GM11168 (cell line): ENCODE results near the gene AGAP1.
"Not testable (repeated sequence)": the region's sequence is repeated elsewhere in the genome, so short reads cannot be mapped to it uniquely, and the experiment has no call there.

Experiments used
- in situ Hi-C: fragments of 300-500 bp; cut with MboI; formaldehyde crosslinking; loops from one replicate; pipeline ENCODE4 v1.12.0; 2022; ENCODE audit warnings: low sequenced_read_pairs; ENCODE audit not compliant: unreplicated experiment

AGAP1 gene

DNA sequence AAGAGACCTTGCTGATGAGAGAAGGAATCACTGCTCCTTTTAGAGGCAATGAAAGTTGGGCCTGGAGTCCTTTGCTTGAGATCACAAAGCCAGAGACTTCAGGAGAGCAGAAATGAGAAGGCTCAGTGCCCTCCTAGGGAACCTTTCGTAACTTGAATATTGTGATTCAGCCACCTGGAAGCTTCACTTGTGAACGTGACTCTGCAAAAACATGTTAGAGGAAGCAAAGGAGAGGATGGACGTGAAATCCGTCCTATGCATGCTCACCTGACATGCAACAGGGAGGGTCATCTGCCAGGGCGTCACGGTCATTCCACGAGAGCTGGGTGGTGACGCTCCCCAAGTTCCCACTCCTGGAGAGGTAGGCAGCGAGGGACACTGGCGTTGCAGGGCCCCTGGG lies 243.6 kb downstream of the AGAP1 start:
- in situ Hi-C loops = no loop called here

DNA sequence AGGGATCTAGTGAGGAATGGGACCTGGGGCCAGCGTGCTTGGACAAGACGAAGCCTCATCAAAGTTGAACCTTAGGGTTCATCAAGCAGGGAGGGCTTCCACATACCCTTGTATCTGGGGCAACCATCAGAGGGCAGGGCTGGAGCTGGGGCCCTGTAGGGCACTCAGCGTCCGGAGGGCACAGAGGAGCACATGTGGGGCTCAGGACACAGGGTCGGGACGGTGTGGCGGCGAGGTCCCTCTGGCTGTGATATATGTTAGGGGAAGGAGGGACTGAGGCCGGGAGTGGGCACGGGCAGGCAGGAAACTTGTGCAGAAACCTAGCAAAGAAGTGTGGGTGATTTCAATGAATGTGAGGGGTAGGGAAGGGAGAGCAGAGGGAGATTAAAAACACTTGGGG lies 244.0 kb downstream of the AGAP1 start:
- in situ Hi-C loops = no loop called here

DNA sequence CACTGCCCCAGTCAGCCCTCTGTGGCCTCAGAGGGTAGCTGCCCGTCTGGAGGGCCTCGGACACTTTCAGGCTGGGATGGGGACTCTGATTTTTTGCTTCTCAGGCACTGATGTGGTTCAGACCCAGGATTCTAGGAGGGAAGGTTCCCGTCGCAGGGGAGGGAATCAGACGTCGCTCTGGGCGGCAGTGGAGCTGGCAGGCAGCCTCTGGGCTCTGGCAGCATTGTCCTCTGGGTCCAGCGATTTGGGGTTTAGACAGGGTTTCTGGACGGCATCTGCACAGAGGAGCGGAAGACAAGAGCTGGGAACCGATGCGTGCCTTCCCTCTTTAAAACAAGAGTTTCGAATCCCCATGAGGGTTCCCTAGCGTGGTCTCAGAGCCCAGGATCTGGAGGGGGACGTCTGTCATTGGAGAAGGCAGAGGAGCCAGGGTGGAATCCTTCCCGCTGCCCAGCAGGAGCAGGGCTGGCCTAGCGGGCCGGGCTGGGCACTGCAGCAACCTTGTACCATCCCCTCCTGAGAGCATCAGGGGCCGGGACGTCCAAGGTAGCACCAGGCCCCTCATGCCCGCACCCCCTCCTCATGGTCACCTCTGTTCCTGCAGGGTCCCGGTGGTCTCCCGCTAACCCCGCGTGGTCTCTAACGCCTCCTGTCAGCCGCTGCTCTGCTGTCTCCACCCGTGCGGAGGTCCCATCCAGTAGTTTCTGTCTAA lies 246.0 kb downstream of the AGAP1 start:
- in situ Hi-C loops = no loop called here

DNA sequence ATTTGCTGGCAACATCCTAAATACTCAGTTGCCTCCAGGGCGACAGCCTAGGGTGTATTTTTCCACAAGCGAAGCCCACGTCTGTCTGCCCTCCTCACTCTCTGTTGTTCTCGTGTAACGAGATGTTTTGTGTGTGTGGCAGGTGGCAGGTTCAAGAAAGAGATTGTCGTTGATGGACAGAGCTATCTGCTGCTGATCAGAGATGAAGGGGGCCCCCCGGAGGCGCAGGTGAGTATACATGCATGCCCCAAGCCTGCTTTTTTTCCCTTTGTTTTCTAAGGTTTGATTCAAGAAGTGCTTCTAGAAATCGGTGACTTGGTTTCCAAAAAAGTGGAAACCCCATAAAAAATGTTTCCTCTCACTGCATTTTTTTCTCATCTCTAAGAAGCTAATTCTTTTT lies 247.0 kb downstream of the AGAP1 start:
- in situ Hi-C loops = no loop called here

DNA sequence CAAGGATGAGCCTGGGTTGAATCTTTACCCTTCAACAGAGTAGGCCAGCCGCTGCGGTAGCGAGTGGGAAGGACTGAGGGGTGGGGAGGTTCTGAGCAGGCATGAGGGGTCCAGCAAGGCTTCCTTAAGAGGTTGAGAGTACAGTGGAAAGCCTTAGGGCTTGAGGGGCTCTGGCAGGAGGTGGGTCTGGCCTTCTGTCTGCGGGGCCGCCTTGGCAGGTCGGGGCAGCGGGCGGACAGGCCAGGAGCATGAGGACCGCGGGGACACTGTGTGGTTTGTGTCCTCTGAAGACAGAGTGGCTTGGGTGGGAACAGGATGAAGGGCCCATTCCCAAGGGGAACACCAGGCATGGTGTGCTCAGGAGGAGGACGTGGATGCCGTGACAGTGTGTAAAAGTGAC lies 250.3 kb downstream of the AGAP1 start:
- in situ Hi-C loops = no loop called here

DNA sequence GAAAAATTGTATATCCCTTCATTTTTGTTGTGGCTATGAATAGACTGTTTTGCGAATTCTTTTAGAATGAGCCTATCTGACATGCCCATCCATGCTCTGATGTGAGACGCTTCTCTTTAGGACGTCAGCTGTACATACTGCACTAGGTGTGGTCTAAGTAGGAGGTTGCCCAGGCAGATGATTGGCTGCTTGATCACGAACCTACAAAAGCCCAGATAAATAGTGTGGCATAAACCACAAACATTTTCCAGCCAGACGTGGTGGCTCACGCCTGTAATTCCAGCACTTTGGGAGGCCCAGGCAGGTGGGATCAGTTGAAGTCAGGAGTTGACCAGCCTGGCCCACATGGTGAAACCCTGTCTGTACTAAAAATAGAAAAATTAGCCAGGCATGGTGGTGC lies 251.8 kb downstream of the AGAP1 start:
- in situ Hi-C loops = no loop called here

- in situ Hi-C loops = no loop called here
Observed at GRCh38 chr2:235746257-235746934, 252.6 kb downstream of the AGAP1 start.

- in situ Hi-C loops = no loop called here
Observed at GRCh38 chr2:235747001-235747785, 253.3 kb downstream of the AGAP1 start.

GRCh38 chr2:235747786-235748091 lies 253.9 kb downstream of the AGAP1 start:
- in situ Hi-C loops = no loop called here

DNA sequence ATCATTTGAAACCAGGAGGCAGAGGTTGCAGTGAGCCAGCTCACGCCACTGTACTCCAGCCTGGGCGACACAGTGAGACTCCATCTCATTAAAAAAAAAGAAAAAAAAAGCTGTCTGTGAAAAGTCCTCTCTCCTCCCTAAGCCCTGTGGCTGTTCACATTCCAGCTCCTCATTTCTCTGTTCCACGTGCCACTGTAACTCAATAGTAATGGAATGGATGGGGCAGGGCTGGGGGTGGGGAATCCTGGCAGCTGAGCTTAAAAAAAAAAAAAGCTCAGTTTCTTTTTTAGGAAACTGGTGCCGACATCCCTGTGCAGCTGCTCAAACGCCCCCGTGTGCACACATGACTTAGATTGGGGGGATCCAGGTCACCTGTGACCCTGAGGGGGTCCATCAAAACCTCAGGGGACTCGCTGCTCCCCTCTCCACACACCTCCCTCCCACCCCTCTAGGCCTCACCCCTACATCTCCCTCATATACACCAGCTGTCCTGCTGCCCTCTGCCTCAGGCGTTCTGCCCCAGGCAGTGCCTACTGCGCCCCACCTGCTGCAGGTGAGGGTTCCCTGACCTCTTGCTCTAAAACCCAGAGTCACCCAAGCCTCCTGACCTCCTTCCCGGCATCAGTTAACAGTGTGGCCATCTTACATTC lies 255.4 kb downstream of the AGAP1 start:
- in situ Hi-C loops = no loop called here

DNA sequence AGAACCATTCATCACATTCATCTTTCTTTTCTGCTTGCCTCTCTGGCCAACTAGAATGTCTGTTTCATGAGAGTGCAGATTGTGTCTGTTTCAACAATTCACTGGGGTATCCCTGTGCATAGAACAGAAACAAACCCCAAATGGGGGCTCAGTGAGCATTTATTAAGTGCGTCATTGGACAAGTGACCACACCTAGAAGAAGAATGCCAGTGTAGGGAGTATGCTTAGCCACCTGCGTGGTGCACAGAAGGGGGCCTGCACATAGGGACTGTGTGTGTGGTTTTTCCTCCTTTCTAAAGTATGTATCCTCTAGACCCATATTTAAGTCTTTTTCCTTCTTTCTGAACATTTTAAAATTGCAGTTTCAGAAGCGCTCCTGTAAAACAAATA lies 255.9 kb downstream of the AGAP1 start:
- in situ Hi-C loops = no loop called here

DNA sequence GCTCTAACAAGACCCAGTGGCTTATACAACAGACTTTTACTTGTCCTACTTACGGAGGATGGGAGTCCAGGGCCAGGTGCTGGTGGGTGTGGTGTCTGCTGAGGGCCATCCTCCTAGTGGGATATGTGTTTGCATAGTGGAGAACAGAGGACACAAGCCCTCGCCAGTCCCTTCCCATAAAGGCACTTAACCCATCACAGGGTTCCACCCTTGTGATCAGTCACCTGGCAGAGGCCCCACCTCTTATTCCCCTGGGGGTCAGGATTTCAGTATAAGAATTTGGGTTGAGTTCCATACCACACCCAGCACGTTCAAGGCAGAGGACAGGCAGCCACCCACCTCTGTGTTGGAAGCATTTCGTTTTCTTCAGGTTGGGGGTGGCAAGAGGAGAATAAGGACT lies 259.0 kb downstream of the AGAP1 start:
- in situ Hi-C loops = no loop called here

DNA sequence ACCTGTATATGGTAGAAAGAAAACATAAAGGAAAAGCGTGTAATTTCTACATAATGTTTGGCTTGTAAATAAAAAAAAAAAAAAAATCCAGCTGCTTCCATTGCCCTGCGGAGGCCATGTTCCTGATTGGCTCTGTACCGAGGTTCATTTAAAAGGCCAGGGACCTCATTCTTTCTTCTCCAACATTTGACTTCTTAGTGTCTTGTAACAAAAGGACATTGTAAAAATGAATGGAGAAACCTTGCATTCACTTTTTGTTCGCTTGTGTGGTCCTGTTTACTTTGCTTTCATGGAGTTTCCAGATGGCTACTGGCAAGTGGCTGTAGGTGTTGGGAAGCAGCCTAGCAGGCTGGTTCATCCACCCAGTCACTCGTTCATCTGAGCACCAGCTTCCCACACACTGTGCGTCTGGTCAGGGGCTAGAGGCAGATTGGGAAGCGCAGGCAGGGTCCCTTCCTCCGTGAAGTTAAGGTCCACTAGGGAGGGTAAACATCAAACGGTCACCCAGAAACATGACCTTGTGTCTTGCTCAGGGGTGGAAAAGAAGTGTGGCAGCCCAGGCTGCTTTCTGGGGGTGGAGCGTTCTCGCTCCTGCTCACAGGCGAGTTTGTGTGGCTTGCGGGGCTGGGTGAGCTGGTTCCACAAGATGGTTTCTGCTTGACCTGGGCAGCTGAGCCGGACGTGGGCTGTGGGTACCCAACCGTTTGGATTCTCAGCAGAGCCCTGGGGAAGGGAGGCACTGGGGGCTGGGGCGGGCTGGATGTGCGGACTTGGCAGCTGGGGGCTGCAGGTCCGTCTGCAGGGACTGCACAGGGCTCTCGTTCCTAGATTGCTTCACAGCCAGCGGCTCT lies 260.7 kb downstream of the AGAP1 start:
- in situ Hi-C loops = no loop called here

GRCh38 chr2:235756491-235756890 lies 262.6 kb downstream of the AGAP1 start:
- in situ Hi-C loops = no loop called here

DNA sequence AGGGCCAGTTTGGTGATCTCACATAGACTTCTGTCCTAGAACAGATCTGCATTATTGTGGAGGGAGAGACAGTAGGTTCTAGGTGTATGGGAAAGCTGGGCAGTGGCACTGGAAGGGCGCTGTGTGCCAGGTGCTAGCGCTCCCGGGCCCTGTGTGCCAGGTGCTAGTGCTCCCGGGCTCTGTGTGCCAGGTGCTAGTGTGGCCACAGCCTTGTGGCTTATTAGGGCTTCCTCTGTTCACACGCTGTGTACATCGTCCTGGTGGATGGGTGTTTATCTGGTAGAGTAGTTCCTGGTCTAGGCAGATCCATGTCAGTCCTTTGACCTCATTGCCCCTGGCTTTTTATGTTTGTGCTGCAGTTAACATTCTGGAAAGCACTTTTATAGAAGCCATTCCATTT lies 263.4 kb downstream of the AGAP1 start:
- in situ Hi-C loops = no loop called here

- in situ Hi-C loops = no loop called here
Observed at GRCh38 chr2:235757640-235758039, 263.8 kb downstream of the AGAP1 start.

GRCh38 chr2:235762832-235763598 lies 269.2 kb downstream of the AGAP1 start:
- in situ Hi-C loops = no loop called here

DNA sequence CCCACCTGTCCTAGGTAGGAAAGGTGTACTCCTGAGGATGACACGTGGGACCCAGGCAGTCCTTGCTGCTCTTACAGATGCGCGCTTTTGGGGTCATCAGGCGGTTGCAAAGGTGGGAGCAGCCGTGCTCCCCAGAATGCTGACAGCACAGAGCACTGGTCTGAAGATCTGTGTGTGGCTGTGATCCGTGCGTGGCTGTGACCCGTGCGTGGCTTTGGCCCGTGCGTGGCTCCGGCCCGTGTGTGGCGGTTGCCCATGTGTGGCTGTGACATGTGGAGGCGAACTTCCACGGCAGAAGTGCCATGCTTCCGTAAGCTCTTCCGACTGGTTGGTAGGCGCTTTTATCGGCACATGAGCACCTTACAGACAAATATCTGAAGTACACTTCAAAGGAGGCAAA lies 270.0 kb downstream of the AGAP1 start:
- in situ Hi-C loops = no loop called here

- in situ Hi-C loops = not testable (repeated sequence)
Observed at GRCh38 chr2:235764478-235764877, 270.6 kb downstream of the AGAP1 start.
